Hepatocyte (in vitro differentiated cells): ENCODE results near the gene VWCE. TPM values are rescaled to one million over a fixed set of nuclear protein-coding genes. Genes with fewer than 3 reads are reported as not detected.
A peak's percentile ranks its signal among the peaks of the same experiment; 100 is the strongest.

Source experiments
- DNase-seq: peaks from one replicate; pipeline ENCODE4 v3.0.0-alpha.2; 2016; ENCODE audit warnings: low spot score
- H2AFZ ChIP-seq: fragments of 200-600 bp; sonication (generic); 2 replicates; pipeline ENCODE4 v1.6.0; 2016; ENCODE audit warnings: antibody characterized with exemption, mild to moderate bottlenecking
- H3K27ac ChIP-seq: fragments of 200-600 bp; sonication (generic); 2 replicates; pipeline ENCODE4 v1.5.1; 2016; ENCODE audit warnings: mild to moderate bottlenecking
- H3K27me3 ChIP-seq: fragments of 200-600 bp; sonication (generic); 2 replicates; pipeline ENCODE4 v1.6.1; 2016
- H3K36me3 ChIP-seq: fragments of 200-600 bp; sonication (generic); replicated peaks from 2 replicates; pipeline ENCODE4 v1.5.1; 2016; ENCODE audit warnings: low read depth; ENCODE audit not compliant: insufficient read depth
- H3K4me1 ChIP-seq: fragments of 200-600 bp; sonication (generic); 2 replicates; pipeline ENCODE4 v1.5.1; 2016; ENCODE audit warnings: mild to moderate bottlenecking, moderate library complexity; ENCODE audit not compliant: insufficient read depth
- H3K4me2 ChIP-seq: fragments of 200-600 bp; sonication (generic); 2 replicates; pipeline ENCODE4 v1.6.0; 2016
- H3K4me3 ChIP-seq: fragments of 200-600 bp; sonication (generic); 2 replicates; pipeline ENCODE4 v1.5.1; 2016; ENCODE audit warnings: mild to moderate bottlenecking
- H3K79me2 ChIP-seq: fragments of 200-600 bp; sonication (generic); 2 replicates; pipeline ENCODE4 v1.6.0; 2017; ENCODE audit warnings: mild to moderate bottlenecking
- H3K9me2 ChIP-seq: fragments of 200-600 bp; sonication (generic); replicated peaks from 2 replicates; pipeline ENCODE4 v1.6.0; 2017; ENCODE audit warnings: mild to moderate bottlenecking; ENCODE audit not compliant: insufficient read depth
- H3K9me3 ChIP-seq: fragments of 200-600 bp; sonication (generic); 2 replicates; pipeline ENCODE4 v1.5.1; 2016; ENCODE audit warnings: low read depth, mild to moderate bottlenecking
- H4K20me1 ChIP-seq: fragments of 200-600 bp; sonication (generic); 2 replicates; pipeline ENCODE4 v1.6.0; 2016; ENCODE audit warnings: mild to moderate bottlenecking; ENCODE audit not compliant: insufficient read depth, poor library complexity, severe bottlenecking
- CTCF ChIP-seq: fragments of 200-600 bp; sonication (generic); IDR thresholded peaks from 2 replicates; pipeline ENCODE4 v1.5.1; 2016; ENCODE audit warnings: antibody characterized with exemption, mild to moderate bottlenecking; ENCODE audit not compliant: poor library complexity
- EZH2 ChIP-seq: fragments of 200-600 bp; sonication (generic); IDR thresholded peaks from 2 replicates; pipeline ENCODE4 v1.6.1; 2016; ENCODE audit warnings: antibody characterized with exemption, mild to moderate bottlenecking, borderline replicate concordance
- EZH2phosphoT487 ChIP-seq: fragments of 200-600 bp; sonication (generic); IDR thresholded peaks from one replicate; pipeline ENCODE4 v1.6.1; 2018; ENCODE audit warnings: antibody characterized with exemption, mild to moderate bottlenecking, low read depth, moderate library complexity; ENCODE audit not compliant: unreplicated experiment, severe bottlenecking
- WGBS: methylation state at CpG from one replicate; pipeline ENCODE4 v1.1.6; 2016; ENCODE audit warnings: low lambda C conversion rate; ENCODE audit errors: missing lambda C conversion rate; 5-methylcytosine and 5-hydroxymethylcytosine counted together
- polyA plus RNA-seq: library from polyadenylated mRNA; unstranded; fragments of >200 nt; fragmentation: Nextera tagmentation; extraction: Ambion mirVana; gene quantifications from 2 replicates; pipeline ENCODE4 v1.2.1, GENCODE V29; 2016
- total RNA-seq: library from RNA; depleted of rRNA; stranded (reverse); fragments of >200 nt; gene quantifications from 2 replicates; pipeline ENCODE4 v1.2.3, GENCODE V29; 2014

Gene VWCE
- total and polyA plus RNA-seq, 2 experiments from 2014 or later: 6.7 to 13.4 TPM

GRCh38 chr11:61332797-61333549 lies 37.9 kb upstream of the VWCE start, which contains the start of the genes DDB1 and TKFC:
Gene DDB1, minus strand, starts transcription at chr11:61333105. Its CDS starts 137 bp downstream, at chr11:61332968.
Gene TKFC, plus strand, starts transcription at chr11:61333228. Its CDS starts 1,501 bp downstream, at chr11:61334729.
- DNase-seq: peak; percentile 98
- Histone ChIP-seq H3K9me3 (no peaks in the 10 kb centered on the region), H4K20me1 (peaks cover 33% of the 10 kb centered on the region), H3K27me3 (no peaks in the 10 kb centered on the region), H3K4me2 (peak within 1 kb of the TSS; percentile 87), H3K79me2 (peaks cover 54% of the 10 kb centered on the region), H3K27ac (peak within 1 kb of the TSS; percentile 95), H3K36me3 (no peaks in the 10 kb centered on the region), H3K9me2 (no peaks in the 10 kb centered on the region), H2AFZ (peak within 1 kb of the TSS; percentile 72), H3K4me1 (peaks cover 26% of the 10 kb centered on the region), H3K4me3 (peak within 1 kb of the TSS; percentile 80)
- TF ChIP-seq EZH2phosphoT487: no peak
- no peak for TF ChIP-seq CTCF
- no peak for TF ChIP-seq EZH2
- under 1% methylated on average over 62 of the region's 81 CpGs for WGBS

- Histone ChIP-seq H3K27me3 (no peaks in the 10 kb centered on the region), H3K27ac (peak overlapping the region; percentile 95), H2AFZ (peak overlapping the region; percentile 72), H3K36me3 (no peaks in the 10 kb centered on the region), H3K4me2 (peak overlapping the region; percentile 86), H3K9me2 (no peaks in the 10 kb centered on the region), H3K9me3 (no peaks in the 10 kb centered on the region), H3K4me3 (peak overlapping the region; percentile 80), H4K20me1 (peaks cover 35% of the 10 kb centered on the region), H3K79me2 (peaks cover 60% of the 10 kb centered on the region), H3K4me1 (peaks cover 26% of the 10 kb centered on the region)
- 2% methylated on average over 21 of the region's 24 CpGs for WGBS
- peak; percentile 32 for DNase-seq
- TF ChIP-seq CTCF (no peak), EZH2 (no peak), EZH2phosphoT487 (no peak)
These were observed 37.2 kb upstream of the VWCE start for GRCh38 chr11:61332281-61332796.

DNA sequence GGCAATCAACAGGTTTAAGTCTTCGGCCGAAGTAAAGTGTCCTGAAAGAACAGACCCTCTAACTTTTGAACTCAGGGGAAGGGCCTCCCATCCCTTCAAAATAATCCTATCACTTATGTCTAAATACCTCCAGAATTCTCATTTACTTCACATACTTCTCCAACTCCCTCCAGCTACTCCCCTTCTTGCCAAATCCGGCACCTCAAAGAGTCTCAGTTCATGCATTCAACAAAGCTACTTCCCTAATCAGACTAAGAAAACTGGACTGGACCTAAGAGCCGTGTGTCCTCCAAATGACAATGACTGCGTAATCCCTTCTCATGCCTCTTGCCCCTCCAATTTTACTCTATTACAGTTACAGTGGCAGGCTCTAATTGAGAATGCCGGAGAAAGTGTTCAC lies 36.5 kb upstream of the VWCE start:
- TF ChIP-seq CTCF: no peak
- WGBS: 78% methylated on average over 6 of the region's 6 CpGs
- DNase-seq: no peak
- Histone ChIP-seq H4K20me1 (peaks cover 42% of the 10 kb centered on the region), H3K4me2 (peak overlapping the region; percentile 86), H3K36me3 (no peaks in the 10 kb centered on the region), H3K79me2 (peaks cover 67% of the 10 kb centered on the region), H3K4me3 (peak overlapping the region; percentile 80), H3K4me1 (peaks cover 26% of the 10 kb centered on the region), H3K9me3 (no peaks in the 10 kb centered on the region), H3K27ac (peak overlapping the region; percentile 95), H2AFZ (no peak overlapping the region), H3K9me2 (no peaks in the 10 kb centered on the region), H3K27me3 (no peaks in the 10 kb centered on the region)
